ENCODE results near the gene LMO4. TPM values are rescaled to one million over a fixed set of nuclear protein-coding genes. Genes with fewer than 3 reads are reported as not detected.

Gene LMO4
- polyA plus RNA-seq, 2 of the 4 experiments (the other 2 are of a cell fraction), result 54.7 to 68.9 TPM

DNA sequence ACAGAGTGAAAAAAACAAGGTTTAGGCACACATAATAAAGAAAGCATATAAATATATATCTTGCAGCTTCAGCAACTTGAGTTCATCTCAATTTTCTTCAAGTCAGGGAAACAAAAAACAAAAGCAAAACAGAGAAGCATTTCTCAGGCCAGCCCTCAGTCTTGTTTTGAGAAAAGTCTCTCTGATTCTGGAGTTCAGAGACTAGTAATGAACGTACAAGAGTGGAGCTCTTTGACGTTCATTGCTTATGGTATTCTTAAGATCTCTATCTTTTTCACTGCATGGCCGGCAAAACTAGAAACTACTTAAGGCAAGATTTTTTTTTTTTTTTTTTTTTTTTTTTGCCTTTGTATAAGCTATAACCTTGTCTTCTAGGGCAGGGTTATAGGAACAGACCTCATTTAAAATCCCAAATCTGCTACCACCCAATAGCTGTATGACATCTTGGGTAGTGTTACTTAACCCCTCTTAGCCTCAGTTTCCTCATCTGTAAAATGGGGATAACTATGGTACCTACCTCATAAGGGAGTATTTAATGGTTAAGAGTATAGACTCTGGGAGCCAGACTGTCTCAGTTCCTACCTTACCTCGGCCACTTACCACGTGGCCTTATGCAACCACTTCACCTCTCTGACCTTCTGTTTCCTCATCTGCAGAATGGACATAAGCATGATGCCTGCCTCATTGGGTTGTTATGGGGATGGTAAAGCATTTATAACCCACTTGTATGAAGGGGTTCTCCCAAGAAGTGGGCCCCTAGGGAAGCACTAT lies 33.6 kb downstream of the LMO4 start:
- Histone ChIP-seq H3K4me3 (no peak overlapping the region), H3K4me1 (no peaks in the 10 kb centered on the region), H3K9me3 (no peaks in the 10 kb centered on the region), H3K27ac (no peak overlapping the region), H3K4me2 (no peak overlapping the region)
- ATAC-seq (no peak), FAIRE-seq (no peak), DNase-seq (ENCODE audit: low read depth in 1 of 2, low spot score in 1 of 2) (no peak)
- 76% methylated on average over 5 of the region's 5 CpGs for WGBS (ENCODE audit: missing lambda C conversion rate)
- ChIA-PET CTCF (no interaction called here), POLR2A (no interaction called here)
- TF ChIP-seq NPAS2 (CRISPR knock-in tag; IDR thresholded peaks at IDR 0.05; ENCODE audit: borderline replicate concordance), result no peak
- no peak for TF ChIP-seq ZFP36 (IDR thresholded peaks at IDR 0.05; ENCODE audit: borderline replicate concordance, partially characterized antibody)
- TF ChIP-seq POLR2A (IDR thresholded peaks at IDR 0.05; ENCODE audit: low read length), result no peak
- no peak for TF ChIP-seq CBX2 (IDR thresholded peaks at IDR 0.05; ENCODE audit: borderline replicate concordance, low read depth)
- TF ChIP-seq ZSCAN20 (CRISPR knock-in tag; IDR thresholded peaks at IDR 0.05), result no peak
- no peak for TF ChIP-seq MAFK (IDR thresholded peaks at IDR 0.05; ENCODE audit: partially characterized antibody)
- TF ChIP-seq CTCF (IDR thresholded peaks at IDR 0.05), result no peak
- no peak for TF ChIP-seq SREBF2 (IDR thresholded peaks at IDR 0.05)
- TF ChIP-seq CHD4 (IDR thresholded peaks at IDR 0.05; ENCODE audit: borderline replicate concordance), result no peak
- TF ChIP-seq GATA3 (IDR thresholded peaks at IDR 0.05; ENCODE audit: borderline replicate concordance), result no peak
- TF ChIP-seq EHMT2 (IDR thresholded peaks at IDR 0.05; ENCODE audit: low read depth), result no peak
- no peak for TF ChIP-seq ZC3H11A (IDR thresholded peaks at IDR 0.05)
- TF ChIP-seq CEBPB (IDR thresholded peaks at IDR 0.05), result no peak
- no peak for TF ChIP-seq POLR2AphosphoS2 (conservative IDR thresholded peaks at IDR 0.05; ENCODE audit: low read length)
- no peak for TF ChIP-seq EP300 (IDR thresholded peaks at IDR 0.05)
- no peak for TF ChIP-seq ATOH8 (CRISPR knock-in tag; IDR thresholded peaks at IDR 0.05; ENCODE audit: low read depth)
- TF ChIP-seq, protein P1, sequence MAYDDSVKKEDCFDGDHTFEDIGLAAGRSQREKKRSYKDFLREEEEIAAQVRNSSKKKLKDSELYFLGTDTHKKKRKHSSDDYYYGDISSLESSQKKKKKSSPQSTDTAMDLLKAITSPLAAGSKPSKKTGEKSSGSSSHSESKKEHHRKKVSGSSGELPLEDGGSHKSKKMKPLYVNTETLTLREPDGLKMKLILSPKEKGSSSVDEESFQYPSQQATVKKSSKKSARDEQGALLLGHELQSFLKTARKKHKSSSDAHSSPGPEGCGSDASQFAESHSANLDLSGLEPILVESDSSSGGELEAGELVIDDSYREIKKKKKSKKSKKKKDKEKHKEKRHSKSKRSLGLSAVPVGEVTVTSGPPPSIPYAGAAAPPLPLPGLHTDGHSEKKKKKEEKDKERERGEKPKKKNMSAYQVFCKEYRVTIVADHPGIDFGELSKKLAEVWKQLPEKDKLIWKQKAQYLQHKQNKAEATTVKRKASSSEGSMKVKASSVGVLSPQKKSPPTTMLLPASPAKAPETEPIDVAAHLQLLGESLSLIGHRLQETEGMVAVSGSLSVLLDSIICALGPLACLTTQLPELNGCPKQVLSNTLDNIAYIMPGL (CRISPR knock-in tag; IDR thresholded peaks at IDR 0.05; ENCODE audit: borderline replicate concordance), result no peak
- no peak for TF ChIP-seq TFCP2L1 (CRISPR knock-in tag; IDR thresholded peaks at IDR 0.05)
- TF ChIP-seq, protein P2, sequence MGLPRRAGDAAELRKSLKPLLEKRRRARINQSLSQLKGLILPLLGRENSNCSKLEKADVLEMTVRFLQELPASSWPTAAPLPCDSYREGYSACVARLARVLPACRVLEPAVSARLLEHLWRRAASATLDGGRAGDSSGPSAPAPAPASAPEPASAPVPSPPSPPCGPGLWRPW (IDR thresholded peaks at IDR 0.05), result no peak
- no peak for TF ChIP-seq SMC3 (IDR thresholded peaks at IDR 0.05)

- POLR2A ChIA-PET, result no interaction called here
- CTCF ChIA-PET, result interaction anchor here (0.7 kb wide), 1 partner anchor 37 kb away, joined by 3 read pairs; no protein-coding TSS in a partner anchor
- Histone ChIP-seq H3K4me3 (no peak overlapping the region), H3K4me2 (no peak overlapping the region), H3K27ac (no peak overlapping the region), H3K9me3 (no peaks in the 10 kb centered on the region), H3K4me1 (no peaks in the 10 kb centered on the region)
- FAIRE-seq, result no peak
- 70% methylated on average over 2 of the region's 2 CpGs for WGBS (ENCODE audit: missing lambda C conversion rate)
- DNase-seq (ENCODE audit: low read depth in 1 of 2, low spot score in 1 of 2), result no peak
- TF ChIP-seq HOXA7 (CRISPR knock-in tag; IDR thresholded peaks at IDR 0.05) (no peak), RAD21 (conservative IDR thresholded peaks at IDR 0.05 in 1 of 2, IDR thresholded peaks at IDR 0.05 in 1 of 2) (no peak), HDAC2 (IDR thresholded peaks at IDR 0.05) (no peak), RNF2 (IDR thresholded peaks at IDR 0.05; ENCODE audit: borderline replicate concordance, low read depth) (no peak), FOSB (CRISPR knock-in tag; IDR thresholded peaks at IDR 0.05) (no peak), HEYL (CRISPR knock-in tag; IDR thresholded peaks at IDR 0.05) (no peak), ZSCAN20 (CRISPR knock-in tag; IDR thresholded peaks at IDR 0.05) (no peak), MYC (IDR thresholded peaks at IDR 0.05; ENCODE audit: borderline replicate concordance, low read length) (no peak), POLR2A (IDR thresholded peaks at IDR 0.05; ENCODE audit: low read length) (no peak), SMC3 (IDR thresholded peaks at IDR 0.05) (no peak), MAZ (IDR thresholded peaks at IDR 0.05; ENCODE audit: borderline replicate concordance, low read depth, low read length) (no peak), EP300 (IDR thresholded peaks at IDR 0.05) (no peak), POLR2AphosphoS2 (conservative IDR thresholded peaks at IDR 0.05; ENCODE audit: low read length) (no peak), EHMT2 (IDR thresholded peaks at IDR 0.05; ENCODE audit: low read depth) (no peak)
- TF ChIP-seq, protein P3, sequence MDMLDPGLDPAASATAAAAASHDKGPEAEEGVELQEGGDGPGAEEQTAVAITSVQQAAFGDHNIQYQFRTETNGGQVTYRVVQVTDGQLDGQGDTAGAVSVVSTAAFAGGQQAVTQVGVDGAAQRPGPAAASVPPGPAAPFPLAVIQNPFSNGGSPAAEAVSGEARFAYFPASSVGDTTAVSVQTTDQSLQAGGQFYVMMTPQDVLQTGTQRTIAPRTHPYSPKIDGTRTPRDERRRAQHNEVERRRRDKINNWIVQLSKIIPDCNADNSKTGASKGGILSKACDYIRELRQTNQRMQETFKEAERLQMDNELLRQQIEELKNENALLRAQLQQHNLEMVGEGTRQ (IDR thresholded peaks at IDR 0.05), result no peak
- no peak for ATAC-seq
Measured at GRCh38 chr1:87362834-87363426, 34.2 kb downstream of the LMO4 start.

Data from A549 (cell line).